Endodermal cell (in vitro differentiated cells): ENCODE measurements around the gene SHC2. TPM values are rescaled to one million over a fixed set of nuclear protein-coding genes. Genes with fewer than 3 reads are reported as not detected.

Experiments
- DNase-seq: peaks from one replicate; pipeline ENCODE4 v3.0.0-alpha.2; 2017
- H3K27ac ChIP-seq: 2 replicates; pipeline ENCODE4 v1.5.1; 2013; ENCODE audit warnings: mild to moderate bottlenecking, low read depth, low read length, moderate library complexity
- H3K27me3 ChIP-seq: 2 replicates; pipeline ENCODE4 v1.6.1; 2013; ENCODE audit warnings: mild to moderate bottlenecking, low read length, moderate library complexity; ENCODE audit not compliant: insufficient read depth, control insufficient read depth, poor library complexity, severe bottlenecking
- H3K36me3 ChIP-seq: 2 replicates; pipeline ENCODE4 v1.7.0; 2013; ENCODE audit warnings: mild to moderate bottlenecking, low read length, moderate library complexity; ENCODE audit not compliant: control insufficient read depth, insufficient read depth
- H3K4me1 ChIP-seq: one replicate; pipeline ENCODE4 v1.7.0; 2013; ENCODE audit warnings: low read length; ENCODE audit not compliant: control insufficient read depth, insufficient read depth
- H3K4me3 ChIP-seq: 2 replicates; pipeline ENCODE4 v1.5.1; 2013; ENCODE audit warnings: mild to moderate bottlenecking, low read length, moderate library complexity
- H3K9ac ChIP-seq: 2 replicates; pipeline ENCODE4 v1.6.1; 2013; ENCODE audit warnings: mild to moderate bottlenecking, low read length, moderate library complexity; ENCODE audit not compliant: poor library complexity, severe bottlenecking; ENCODE audit errors: extremely low read depth
- H3K9me3 ChIP-seq: 2 replicates; pipeline ENCODE4 v1.6.1; 2013; ENCODE audit warnings: mild to moderate bottlenecking, low read length, moderate library complexity; ENCODE audit not compliant: control insufficient read depth
- H3K27ac Mint-ChIP-seq: 2 replicates; pipeline ENCODE4 v1.8.0; 2020; ENCODE audit warnings: mixed read lengths
- H3K27me3 Mint-ChIP-seq: 2 replicates; pipeline ENCODE4 v1.8.0; 2021; ENCODE audit warnings: mild to moderate bottlenecking, mixed read lengths; ENCODE audit not compliant: insufficient read depth
- H3K36me3 Mint-ChIP-seq: 2 replicates; pipeline ENCODE4 v1.8.0; 2020; ENCODE audit warnings: low read depth, mixed read lengths
- H3K4me1 Mint-ChIP-seq: 2 replicates; pipeline ENCODE4 v1.8.0; 2020; ENCODE audit warnings: mixed read lengths
- H3K4me3 Mint-ChIP-seq: 2 replicates; pipeline ENCODE4 v1.8.0; 2020; ENCODE audit warnings: mild to moderate bottlenecking, moderate library complexity, mixed read lengths
- H3K9me3 Mint-ChIP-seq: 2 replicates; pipeline ENCODE4 v1.8.0; 2020; ENCODE audit warnings: mild to moderate bottlenecking, mixed read lengths
- WGBS, 2 experiments: methylation state at CpG; one replicate each; pipeline versions ENCODE4 v1.1.5 to v1.1.7; 2013; ENCODE audit warnings: missing lambda C conversion rate in 2 of 2, mixed read lengths in 1 of 2; ENCODE audit not compliant: insufficient coverage in 1 of 2, insufficient read length in 1 of 2; 5-methylcytosine and 5-hydroxymethylcytosine counted together
- total RNA-seq, 2 donors: library from RNA; stranded (reverse); fragmentation: NEBNext Ultra II Directional in 1 of 2; extraction: Animal tissue kit (Norgen Biotek cat#: 25700) in 1 of 2; gene quantifications; 2 replicates in 1 of 2; 3 replicates in 1 of 2; pipeline ENCODE4 v1.2.1, GENCODE V29; 2021
- TF ChIP-seq, protein P1 (sequence below): fragments of 200-600 bp; sonication (generic); conservative IDR thresholded peaks from 2 replicates; pipeline ENCODE4 v1.5.0; 2021; ENCODE audit warnings: antibody characterized with exemption, mild to moderate bottlenecking

SHC2 gene
- total RNA-seq, 2 donors from 2014 or later = 56.5 to 93.0 TPM

GRCh38 chr19:422213-422916, 38.5 kb downstream of the SHC2 start:
- TF ChIP-seq, protein P1, sequence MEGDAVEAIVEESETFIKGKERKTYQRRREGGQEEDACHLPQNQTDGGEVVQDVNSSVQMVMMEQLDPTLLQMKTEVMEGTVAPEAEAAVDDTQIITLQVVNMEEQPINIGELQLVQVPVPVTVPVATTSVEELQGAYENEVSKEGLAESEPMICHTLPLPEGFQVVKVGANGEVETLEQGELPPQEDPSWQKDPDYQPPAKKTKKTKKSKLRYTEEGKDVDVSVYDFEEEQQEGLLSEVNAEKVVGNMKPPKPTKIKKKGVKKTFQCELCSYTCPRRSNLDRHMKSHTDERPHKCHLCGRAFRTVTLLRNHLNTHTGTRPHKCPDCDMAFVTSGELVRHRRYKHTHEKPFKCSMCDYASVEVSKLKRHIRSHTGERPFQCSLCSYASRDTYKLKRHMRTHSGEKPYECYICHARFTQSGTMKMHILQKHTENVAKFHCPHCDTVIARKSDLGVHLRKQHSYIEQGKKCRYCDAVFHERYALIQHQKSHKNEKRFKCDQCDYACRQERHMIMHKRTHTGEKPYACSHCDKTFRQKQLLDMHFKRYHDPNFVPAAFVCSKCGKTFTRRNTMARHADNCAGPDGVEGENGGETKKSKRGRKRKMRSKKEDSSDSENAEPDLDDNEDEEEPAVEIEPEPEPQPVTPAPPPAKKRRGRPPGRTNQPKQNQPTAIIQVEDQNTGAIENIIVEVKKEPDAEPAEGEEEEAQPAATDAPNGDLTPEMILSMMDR = no peak
- Mint-ChIP-seq H3K4me1 (peaks cover 1% of the 10 kb centered on the region), H3K4me3 (no peak overlapping the region), H3K27ac (no peak overlapping the region), H3K36me3 (peaks cover 32% of the 10 kb centered on the region), H3K9me3 (no peaks in the 10 kb centered on the region), H3K27me3 (no peaks in the 10 kb centered on the region)
- H3K4me1 ChIP-seq = peaks cover 5% of the 10 kb centered on the region
- H3K9ac ChIP-seq = no peak overlapping the region
- 76 to 77% methylated on average over 31 to 40 of the region's 40 CpGs for WGBS, 2 experiments
- no peak for DNase-seq
- no peak overlapping the region for H3K4me3 ChIP-seq
- H3K27me3 ChIP-seq = no peaks in the 10 kb centered on the region
- no peak overlapping the region for H3K27ac ChIP-seq
- H3K9me3 ChIP-seq = no peaks in the 10 kb centered on the region
- peaks cover 11% of the 10 kb centered on the region for H3K36me3 ChIP-seq

- Histone ChIP-seq H3K4me3 (no peak overlapping the region), H3K27me3 (no peaks in the 10 kb centered on the region), H3K9me3 (no peaks in the 10 kb centered on the region), H3K36me3 (peaks cover 8% of the 10 kb centered on the region), H3K4me1 (peaks cover 5% of the 10 kb centered on the region), H3K27ac (no peak overlapping the region), H3K9ac (no peak overlapping the region)
- Mint-ChIP-seq H3K27ac (no peak overlapping the region), H3K27me3 (no peaks in the 10 kb centered on the region), H3K36me3 (peaks cover 24% of the 10 kb centered on the region), H3K9me3 (no peaks in the 10 kb centered on the region), H3K4me1 (peaks cover 1% of the 10 kb centered on the region), H3K4me3 (no peak overlapping the region)
- TF ChIP-seq, protein P1 = no peak
- no peak for DNase-seq
- WGBS, 2 experiments = 93% methylated on average over 23 to 31 of the region's 31 CpGs
These were observed 40.9 kb downstream of the SHC2 start for GRCh38 chr19:419721-420515.

- Histone ChIP-seq H3K27ac (no peak overlapping the region), H3K9me3 (no peaks in the 10 kb centered on the region), H3K4me3 (no peak overlapping the region), H3K27me3 (no peaks in the 10 kb centered on the region), H3K36me3 (peaks cover 8% of the 10 kb centered on the region), H3K4me1 (peaks cover 5% of the 10 kb centered on the region), H3K9ac (no peak overlapping the region)
- Mint-ChIP-seq H3K27ac (no peak overlapping the region), H3K4me1 (peaks cover 1% of the 10 kb centered on the region), H3K9me3 (no peaks in the 10 kb centered on the region), H3K27me3 (no peaks in the 10 kb centered on the region), H3K36me3 (peaks cover 23% of the 10 kb centered on the region), H3K4me3 (no peak overlapping the region)
- WGBS, 2 experiments = 93% methylated on average over 50 to 51 of the region's 51 CpGs
- DNase-seq = peak; percentile 42
- TF ChIP-seq, protein P1 = no peak
These were observed 41.8 kb downstream of the SHC2 start for GRCh38 chr19:418761-419671.
